GM12878 (cell line): ENCODE data around the gene GALNT18. TPM values are rescaled to one million over a fixed set of nuclear protein-coding genes. Genes with fewer than 3 reads are reported as not detected.

Experiments used
- ATAC-seq: fragments of 200-7000 bp; cut with Tn5 transposase; 3 replicates; pipeline ENCODE4 v1.9.1; 2020; ENCODE audit warnings: mild to moderate bottlenecking, moderate library complexity
- BruUV-seq: library from RNA; stranded (reverse); fragments of 400-500 nt; replicated peaks from 2 replicates; lab custom pipeline; 2021; lab: Mats Ljungman, UMichigan
- CTCF ChIA-PET: fragments of 300-600 bp; sonication (Branson Sonifier 250); formaldehyde crosslinking; extraction: SDS; loops from one replicate; lab custom pipeline; 2021; ENCODE audit warnings: inconsistent platforms; lab: Yijun Ruan, JAX
- POLR2A ChIA-PET: fragments of 350-600 bp; formaldehyde crosslinking; extraction: SDS; loops from one replicate; lab custom pipeline; 2021; ENCODE audit warnings: inconsistent platforms; lab: Charles Lee
- RAD21 ChIA-PET: fragments of 300-600 bp; sonication (Branson Sonifier 250); formaldehyde crosslinking; loops from one replicate; lab custom pipeline; 2023; ENCODE audit warnings: antibody characterized with exemption; ENCODE audit not compliant: unreplicated experiment; lab: Charles Lee
- SMC1A ChIA-PET: fragments of 300-600 bp; sonication (Branson Sonifier 250); formaldehyde crosslinking; loops from one replicate; lab custom pipeline; 2023; ENCODE audit not compliant: unreplicated experiment, uncharacterized antibody; lab: Charles Lee
- DNase-seq: peaks from one replicate; pipeline ENCODE4 v3.0.0-alpha.2; 2011; ENCODE audit warnings: low read depth, low spot score
- FAIRE-seq: peaks from 3 replicates; lab custom pipeline; 2011; peaks lifted over from hg19 to GRCh38; lab: Jason Lieb, UNC
- H2AFZ ChIP-seq: 2 replicates; pipeline ENCODE4 v1.6.0; 2011; ENCODE audit warnings: low read depth, low read length, control low read depth; ENCODE audit not compliant: control insufficient read depth
- H3K27ac ChIP-seq: 2 replicates; pipeline ENCODE4 v1.5.1; 2011; ENCODE audit warnings: control low read depth; ENCODE audit not compliant: control insufficient read depth, insufficient read depth
- H3K27me3 ChIP-seq, 2 experiments: replicated peaks in 1 of 2; 2 replicates each; pipeline versions ENCODE4 v1.6.0 to v1.6.1; 2011; ENCODE audit warnings: low read length in 1 of 2; ENCODE audit not compliant: control insufficient read depth in 2 of 2, insufficient read depth in 2 of 2
- H3K36me3 ChIP-seq, 2 experiments: 2 replicates each; pipeline ENCODE4 v1.5.1; 2011; ENCODE audit warnings: low read length in 1 of 2; ENCODE audit not compliant: control insufficient read depth in 2 of 2, insufficient read depth in 2 of 2
- H3K4me1 ChIP-seq: 2 replicates; pipeline ENCODE4 v1.6.1; 2011; ENCODE audit warnings: mild to moderate bottlenecking, low read length, moderate library complexity, mixed read lengths; ENCODE audit not compliant: control insufficient read depth, insufficient read depth
- H3K4me2 ChIP-seq: 2 replicates; pipeline ENCODE4 v1.6.0; 2011; ENCODE audit warnings: control low read depth; ENCODE audit not compliant: control insufficient read depth, insufficient read depth
- H3K4me3 ChIP-seq: fragments of 200-600 bp; sonication (generic); 2 replicates; pipeline ENCODE4 v1.5.1; 2016
- H3K79me2 ChIP-seq: 2 replicates; pipeline ENCODE4 v1.6.0; 2011; ENCODE audit warnings: low read length; ENCODE audit not compliant: control insufficient read depth, insufficient read depth
- H3K9ac ChIP-seq: 2 replicates; pipeline ENCODE4 v1.8.0; 2011; ENCODE audit warnings: low read length, control low read depth, mixed read lengths; ENCODE audit not compliant: control insufficient read depth, insufficient read depth
- H3K9me3 ChIP-seq: replicated peaks from 3 replicates; pipeline ENCODE4 v1.5.1; 2011; ENCODE audit warnings: mild to moderate bottlenecking, low read length; ENCODE audit not compliant: control insufficient read depth, insufficient read depth
- H4K20me1 ChIP-seq: 2 replicates; pipeline ENCODE4 v1.6.0; 2011; ENCODE audit not compliant: control insufficient read depth, insufficient read depth
- CBFB ChIP-seq: IDR thresholded peaks from 2 replicates; pipeline ENCODE4 v1.6.1; 2016; ENCODE audit warnings: antibody characterized with exemption, low read depth
- CHD1 ChIP-seq: IDR thresholded peaks from 2 replicates; pipeline ENCODE4 v1.6.1; 2012; ENCODE audit warnings: low read depth, low read length, improper control_type of control experiment
- EP300 ChIP-seq, 2 experiments: fragments of 150-350 bp in 1 of 2; IDR thresholded peaks; 2 replicates each; pipeline ENCODE4 v1.6.1; 2011 to 2012; ENCODE audit warnings: low read depth in 2 of 2, low read length in 2 of 2, borderline replicate concordance in 1 of 2, improper control_type of control experiment in 1 of 2, inconsistent platforms in 1 of 2; ENCODE audit not compliant: control insufficient read depth in 1 of 2
- FOXK2 ChIP-seq: fragments of 450-650 bp; IDR thresholded peaks from 2 replicates; pipeline ENCODE4 v1.6.1; 2017; ENCODE audit warnings: mild to moderate bottlenecking, moderate library complexity
- GABPA ChIP-seq: IDR thresholded peaks from 2 replicates; pipeline ENCODE4 v1.6.1; 2014; ENCODE audit warnings: antibody characterized with exemption, low read depth, mild to moderate bottlenecking, inconsistent platforms
- IKZF2 ChIP-seq, 2 experiments: fragments of 450-650 bp; IDR thresholded peaks; 2 replicates each; pipeline ENCODE4 v1.6.1; 2017; ENCODE audit warnings: mild to moderate bottlenecking in 2 of 2, moderate library complexity in 2 of 2
- MXI1 ChIP-seq: fragments of 150-350 bp; IDR thresholded peaks from 2 replicates; pipeline ENCODE4 v1.6.1; 2011; ENCODE audit warnings: low read depth, mild to moderate bottlenecking, inconsistent platforms, low read length, improper control_type of control experiment
- NFIC ChIP-seq: IDR thresholded peaks from 2 replicates; pipeline ENCODE4 v1.6.1; 2012; ENCODE audit warnings: low read depth, mild to moderate bottlenecking, inconsistent platforms, low read length, moderate library complexity
- PKNOX1 ChIP-seq: fragments of 450-650 bp; IDR thresholded peaks from 2 replicates; pipeline ENCODE4 v1.6.1; 2016; ENCODE audit warnings: mild to moderate bottlenecking
- RB1 ChIP-seq: fragments of 450-650 bp; formaldehyde crosslinking; IDR thresholded peaks from 2 replicates; pipeline ENCODE4 v1.6.1; 2017; ENCODE audit warnings: mild to moderate bottlenecking, borderline replicate concordance
- RCOR1 ChIP-seq: conservative IDR thresholded peaks from 2 replicates; pipeline ENCODE4 v1.6.1; 2012; ENCODE audit warnings: low read depth, low read length, improper control_type of control experiment
- SMARCA5 ChIP-seq: fragments of 450-650 bp; IDR thresholded peaks from 2 replicates; pipeline ENCODE4 v1.6.1; 2017; ENCODE audit warnings: mild to moderate bottlenecking
- SRF ChIP-seq, 2 experiments: IDR thresholded peaks; 2 replicates each; pipeline ENCODE4 v1.6.1; 2011; ENCODE audit warnings: low read depth in 2 of 2, low read length in 2 of 2, mild to moderate bottlenecking in 1 of 2, moderate library complexity in 1 of 2
- ZNF24 ChIP-seq: fragments of 450-650 bp; IDR thresholded peaks from 2 replicates; pipeline ENCODE4 v1.6.1; 2017; ENCODE audit warnings: antibody characterized with exemption, mild to moderate bottlenecking
- ZNF384 ChIP-seq: IDR thresholded peaks from 2 replicates; pipeline ENCODE4 v1.6.1; 2012; ENCODE audit warnings: low read depth, mild to moderate bottlenecking, low read length, improper control_type of control experiment, borderline replicate concordance
- ZNF622 ChIP-seq: fragments of 450-650 bp; IDR thresholded peaks from 2 replicates; pipeline ENCODE4 v1.6.1; 2017; ENCODE audit warnings: mild to moderate bottlenecking, inconsistent platforms
- WGBS: methylation state at CpG from one replicate; pipeline ENCODE4 v1.1.6; 2016; ENCODE audit warnings: low lambda C conversion rate; ENCODE audit not compliant: insufficient replicate concordance, insufficient coverage; ENCODE audit errors: missing lambda C conversion rate; 5-methylcytosine and 5-hydroxymethylcytosine counted together
- in situ Hi-C: fragments of 300-500 bp; cut with MboI; formaldehyde crosslinking; loops from 9 replicates; pipeline ENCODE4 v1.14.3; 2018; ENCODE audit warnings: mixed read lengths
- intact Hi-C: fragments of 100-400 bp; cut with micrococcal nuclease; formaldehyde crosslinking; loops from one replicate; pipeline ENCODE4 v1.14.2; 2022; ENCODE audit not compliant: unreplicated experiment
- polyA plus RNA-seq, 11 experiments: library from polyadenylated mRNA; depleted of rRNA in 4 of 11; unstranded in 6 of 11; stranded (reverse) in 5 of 11; fragments of >200 nt; fragmentation: Nextera tagmentation in 4 of 11; fragmentation: Illumina TruSeq in 1 of 11; extraction: Ambion mirVana in 4 of 11; extraction: Trizol in 1 of 11; gene quantifications; 1 replicate in 1 of 11; 2 replicates in 10 of 11; pipeline versions ENCODE4 v1.2.1 to v1.2.3, GENCODE V29; 2011 to 2016; ENCODE audit warnings: inconsistent platforms in 2 of 11, missing spikeins in 2 of 11, low read depth in 1 of 11
- total RNA-seq, 4 experiments: library from RNA; depleted of rRNA in 3 of 4; stranded (reverse); fragments of >200 nt in 3 of 4; fragmentation: Illumina TruSeq in 1 of 4; extraction: Trizol in 1 of 4; gene quantifications; 2 replicates each; pipeline versions ENCODE4 v1.2.1 to v1.2.3, GENCODE V29; 2013 to 2021

Gene GALNT18
- total and polyA plus RNA-seq, 10 of the 15 experiments (the other 5 are each of a cell fraction or from before 2014, with no cell fraction given): 1.2 to 14.2 (median 6.3) TPM

- POLR2A ChIA-PET: no interaction called here
Observed at GRCh38 chr11:11670574-11670973, 48.8 kb upstream of the GALNT18 start.

More at GRCh38 chr11:11670574-11670973, 48.8 kb upstream of the GALNT18 start:
- ChIA-PET RAD21 (no interaction called here), CTCF (interaction anchor here (1.1 kb wide), 1 partner anchor 59 kb away, joined by 3 read pairs; no protein-coding TSS in a partner anchor), SMC1A (interaction anchor here (0.6 kb wide), 1 partner anchor 553 kb away, joined by 3 read pairs; no protein-coding TSS in a partner anchor)
- no peak for FAIRE-seq
- Histone ChIP-seq H3K4me2 (no peak overlapping the region), H3K27me3 (peaks cover 0 to 2% of the 10 kb centered on the region in 2 experiments; a peak in 2 of 4 replicates), H3K36me3 (no peaks in the 10 kb centered on the region), H2AFZ (no peak overlapping the region), H3K4me1 (no peaks in the 10 kb centered on the region), H3K9me3 (no peaks in the 10 kb centered on the region), H3K4me3 (no peak overlapping the region), H3K9ac (no peak overlapping the region), H3K79me2 (no peaks in the 10 kb centered on the region), H4K20me1 (no peaks in the 10 kb centered on the region), H3K27ac (no peak overlapping the region)
- no peak for ATAC-seq
- intact Hi-C loops (no loop called here), in situ Hi-C loops (no loop called here)
- 37% methylated on average over 5 of the region's 5 CpGs for WGBS
- TF ChIP-seq ZNF384 (no peak), CHD1 (no peak), ZNF622 (no peak), IKZF2 (IDR thresholded peaks at IDR 0.05) (no peak), SMARCA5 (no peak), RB1 (no peak), NFIC (no peak), ZNF24 (no peak), EP300 (IDR thresholded peaks at IDR 0.05; ENCODE audit: borderline replicate concordance in 1 of 2, control insufficient read depth in 1 of 2, low read depth in 2 of 2, low read length in 2 of 2) (no peak), PKNOX1 (no peak), CBFB (no peak), FOXK2 (no peak), SRF (IDR thresholded peaks at IDR 0.05; ENCODE audit: low read depth in 2 of 2, low read length in 2 of 2) (no peak), MXI1 (no peak), RCOR1 (no peak), GABPA (no peak)
- DNase-seq: no peak
- no TSS peak for BruUV-seq
